Measurements from ENCODE around the gene LTN1.

The LTN1 gene

DNA sequence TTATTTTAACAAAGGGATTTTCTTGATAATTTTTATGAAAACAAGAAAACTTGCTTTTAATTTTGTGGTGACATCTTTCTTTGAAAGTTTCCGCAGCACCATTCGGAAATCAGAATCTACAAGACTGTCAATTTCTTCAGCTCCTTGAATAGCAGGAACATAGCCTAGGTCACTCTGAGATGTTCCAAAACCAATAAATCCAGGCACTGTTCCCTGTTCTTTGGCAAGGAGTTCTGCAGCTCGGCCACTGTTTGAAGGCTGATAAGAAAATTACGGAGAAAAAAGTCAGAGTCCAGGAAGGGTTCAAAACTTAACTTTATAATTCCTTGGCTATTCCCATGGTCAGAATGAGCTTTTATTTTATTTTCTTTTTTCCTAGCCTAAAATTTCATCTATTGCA lies 6.0 kb downstream of the LTN1 start:
- Histone ChIP-seq H3K36me3 (ENCODE audit: control insufficient read depth, insufficient read depth, low read length) (peaks cover 41% of the 10 kb centered on the region), H3K4me1 (ENCODE audit: control insufficient read depth, insufficient read depth, low read length, poor library complexity, severe bottlenecking) (peaks cover 7% of the 10 kb centered on the region), H3K27me3 (replicated peaks; ENCODE audit: control insufficient read depth, insufficient read depth, low read length, poor library complexity, severe bottlenecking) (no peaks in the 10 kb centered on the region)

DNA sequence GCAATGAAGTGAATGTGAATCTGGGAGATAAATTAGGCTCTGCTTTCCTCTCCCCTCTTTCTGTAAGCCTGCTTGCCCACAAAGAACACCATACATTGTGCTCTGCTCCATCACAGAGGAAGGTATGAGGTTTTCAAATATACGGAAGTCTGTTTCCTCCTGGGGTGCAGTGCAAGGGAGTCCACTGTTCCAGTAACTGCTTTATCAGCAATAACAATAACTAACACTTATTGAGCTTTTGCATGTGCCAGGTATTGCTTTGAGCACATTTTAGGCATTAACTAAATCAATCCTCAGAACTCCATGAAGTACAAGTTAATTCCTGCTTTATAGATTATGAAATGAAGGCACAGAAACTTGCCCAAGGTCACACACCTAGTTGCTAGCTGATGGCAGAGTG lies 10.0 kb downstream of the LTN1 start:
- Histone ChIP-seq H3K27me3 (replicated peaks; ENCODE audit: control insufficient read depth, insufficient read depth, low read length, poor library complexity, severe bottlenecking) (no peaks in the 10 kb centered on the region), H3K36me3 (ENCODE audit: control insufficient read depth, insufficient read depth, low read length) (peaks cover 61% of the 10 kb centered on the region), H3K9me3 (ENCODE audit: control insufficient read depth, low read length) (no peaks in the 10 kb centered on the region), H3K27ac (ENCODE audit: insufficient read depth, low read length, poor library complexity, severe bottlenecking) (no peak overlapping the region), H3K4me3 (ENCODE audit: insufficient read depth, low read depth, low read length, poor library complexity, severe bottlenecking) (no peak overlapping the region), H3K4me1 (ENCODE audit: control insufficient read depth, insufficient read depth, low read length, poor library complexity, severe bottlenecking) (no peaks in the 10 kb centered on the region)
- DNase-seq, result no peak

More for the DNA sequence above, 6.0 kb downstream of the LTN1 start:
- DNase-seq, result no peak
- no peak overlapping the region for H3K4me3 ChIP-seq (ENCODE audit: insufficient read depth, low read depth, low read length, poor library complexity, severe bottlenecking)
- H3K9me3 ChIP-seq (ENCODE audit: control insufficient read depth, low read length), result no peaks in the 10 kb centered on the region
- H3K27ac ChIP-seq (ENCODE audit: insufficient read depth, low read length, poor library complexity, severe bottlenecking), result no peak overlapping the region

DNA sequence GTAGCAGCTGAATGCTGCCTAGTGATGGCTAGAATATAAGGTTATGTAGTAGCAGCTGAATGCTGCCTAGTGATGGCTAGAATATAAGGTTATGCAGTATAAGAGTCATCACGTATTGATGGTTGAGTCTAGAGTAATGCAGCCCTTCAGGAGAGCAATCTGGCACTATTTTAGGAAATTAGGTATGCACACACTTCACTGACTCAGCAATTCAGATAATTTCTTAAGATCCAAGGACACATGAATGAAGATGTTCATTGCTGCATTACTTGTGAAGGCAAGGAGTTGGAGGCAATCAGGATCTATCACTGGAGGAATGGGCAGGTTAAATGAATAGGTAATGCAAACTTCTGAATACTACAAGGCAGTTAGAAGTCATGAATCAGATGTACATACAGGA lies 13.6 kb downstream of the LTN1 start:
- Histone ChIP-seq H3K27me3 (replicated peaks; ENCODE audit: control insufficient read depth, insufficient read depth, low read length, poor library complexity, severe bottlenecking) (no peaks in the 10 kb centered on the region), H3K9me3 (ENCODE audit: control insufficient read depth, low read length) (no peaks in the 10 kb centered on the region), H3K4me1 (ENCODE audit: control insufficient read depth, insufficient read depth, low read length, poor library complexity, severe bottlenecking) (no peaks in the 10 kb centered on the region), H3K4me3 (ENCODE audit: insufficient read depth, low read depth, low read length, poor library complexity, severe bottlenecking) (no peak overlapping the region), H3K36me3 (ENCODE audit: control insufficient read depth, insufficient read depth, low read length) (peaks cover 60% of the 10 kb centered on the region), H3K27ac (ENCODE audit: insufficient read depth, low read length, poor library complexity, severe bottlenecking) (no peak overlapping the region)
- no peak for DNase-seq

DNA sequence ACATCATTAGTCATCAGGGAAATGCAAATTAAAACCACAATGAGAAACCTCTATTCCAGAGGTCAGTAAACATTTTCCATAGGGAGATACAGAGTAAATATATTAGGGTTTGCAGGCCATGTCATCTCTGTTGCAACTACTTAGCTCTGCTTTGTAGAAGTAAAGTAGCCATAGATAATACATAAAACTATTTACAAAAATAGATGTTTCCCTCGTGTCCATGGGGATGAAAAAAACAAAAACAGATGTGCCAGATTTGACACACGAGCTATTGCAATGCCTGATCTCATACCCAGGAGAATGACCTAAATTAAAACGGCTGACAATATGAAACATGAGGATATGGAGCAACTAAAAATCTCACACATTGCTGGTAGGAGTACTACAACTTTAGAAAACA lies 17.3 kb downstream of the LTN1 start:
- no peak for DNase-seq
- Histone ChIP-seq H3K4me3 (ENCODE audit: insufficient read depth, low read depth, low read length, poor library complexity, severe bottlenecking) (no peak overlapping the region), H3K4me1 (ENCODE audit: control insufficient read depth, insufficient read depth, low read length, poor library complexity, severe bottlenecking) (no peaks in the 10 kb centered on the region), H3K36me3 (ENCODE audit: control insufficient read depth, insufficient read depth, low read length) (peaks cover 43% of the 10 kb centered on the region), H3K27ac (ENCODE audit: insufficient read depth, low read length, poor library complexity, severe bottlenecking) (no peak overlapping the region), H3K27me3 (replicated peaks; ENCODE audit: control insufficient read depth, insufficient read depth, low read length, poor library complexity, severe bottlenecking) (no peaks in the 10 kb centered on the region), H3K9me3 (ENCODE audit: control insufficient read depth, low read length) (no peaks in the 10 kb centered on the region)

DNA sequence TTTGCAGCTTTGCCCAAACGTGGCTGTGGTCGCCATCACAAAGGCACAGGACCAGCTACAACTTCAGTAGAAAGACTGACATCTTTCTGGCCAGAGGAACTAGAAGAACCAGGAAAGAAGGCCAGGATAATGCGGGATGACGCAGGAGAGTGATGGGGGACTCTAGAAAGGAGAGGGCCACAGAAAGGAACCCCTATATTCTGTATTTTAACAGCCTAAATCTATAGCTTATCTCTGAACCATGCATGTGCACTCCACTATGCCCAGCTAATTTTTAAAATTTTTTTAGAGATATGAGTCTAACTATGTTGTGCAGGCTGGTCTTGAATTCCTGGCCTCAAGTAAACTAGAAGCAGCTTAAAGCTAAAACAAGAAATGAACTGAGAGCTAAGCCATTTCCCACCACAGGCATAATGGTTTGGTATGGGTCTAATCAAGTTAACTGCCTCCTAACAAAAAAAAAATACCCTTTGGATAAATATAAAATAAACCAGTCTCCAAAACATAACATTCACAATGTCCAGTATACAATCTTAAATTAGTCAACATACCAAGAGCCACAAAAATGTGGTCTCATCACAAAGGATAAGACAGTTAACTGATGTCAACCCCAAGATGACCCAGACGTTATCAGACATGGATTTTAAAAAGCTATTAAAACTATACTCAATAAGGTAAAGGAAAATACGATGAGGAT lies 18.0 kb downstream of the LTN1 start:
- no peaks in the 10 kb centered on the region for H3K4me1 ChIP-seq (ENCODE audit: control insufficient read depth, insufficient read depth, low read length, poor library complexity, severe bottlenecking)

DNA sequence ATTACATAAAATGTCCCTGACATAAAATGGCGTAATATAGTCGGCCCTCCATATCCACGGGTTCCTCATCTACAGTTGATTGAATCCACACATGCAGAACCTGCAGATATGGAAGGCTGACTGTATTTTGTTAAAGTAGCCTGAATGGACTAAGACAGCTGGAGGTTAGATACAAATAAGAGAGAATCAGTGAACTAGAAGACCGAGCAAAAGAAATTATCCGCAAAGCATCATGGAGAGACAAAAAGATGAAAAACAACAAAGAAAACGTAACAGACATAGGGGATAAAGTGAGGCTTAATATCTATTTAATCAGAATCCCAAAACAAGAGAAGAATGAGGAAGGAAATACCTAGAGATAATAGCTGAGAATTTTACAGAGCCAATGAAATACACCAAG lies 20.3 kb downstream of the LTN1 start:
- no peaks in the 10 kb centered on the region for H3K27me3 ChIP-seq (replicated peaks; ENCODE audit: control insufficient read depth, insufficient read depth, low read length, poor library complexity, severe bottlenecking)
- no peaks in the 10 kb centered on the region for H3K4me1 ChIP-seq (ENCODE audit: control insufficient read depth, insufficient read depth, low read length, poor library complexity, severe bottlenecking)
- no peak for DNase-seq
- H3K4me3 ChIP-seq (ENCODE audit: insufficient read depth, low read depth, low read length, poor library complexity, severe bottlenecking), result no peak overlapping the region
- no peak overlapping the region for H3K27ac ChIP-seq (ENCODE audit: insufficient read depth, low read length, poor library complexity, severe bottlenecking)
- no peaks in the 10 kb centered on the region for H3K9me3 ChIP-seq (ENCODE audit: control insufficient read depth, low read length)
- H3K36me3 ChIP-seq (ENCODE audit: control insufficient read depth, insufficient read depth, low read length), result peaks cover 48% of the 10 kb centered on the region

More for the DNA sequence above, 18.0 kb downstream of the LTN1 start:
- DNase-seq, result no peak
- H3K4me3 ChIP-seq (ENCODE audit: insufficient read depth, low read depth, low read length, poor library complexity, severe bottlenecking), result no peak overlapping the region
- peaks cover 45% of the 10 kb centered on the region for H3K36me3 ChIP-seq (ENCODE audit: control insufficient read depth, insufficient read depth, low read length)
- H3K9me3 ChIP-seq (ENCODE audit: control insufficient read depth, low read length), result no peaks in the 10 kb centered on the region
- no peak overlapping the region for H3K27ac ChIP-seq (ENCODE audit: insufficient read depth, low read length, poor library complexity, severe bottlenecking)
- H3K27me3 ChIP-seq (replicated peaks; ENCODE audit: control insufficient read depth, insufficient read depth, low read length, poor library complexity, severe bottlenecking), result no peaks in the 10 kb centered on the region

DNA sequence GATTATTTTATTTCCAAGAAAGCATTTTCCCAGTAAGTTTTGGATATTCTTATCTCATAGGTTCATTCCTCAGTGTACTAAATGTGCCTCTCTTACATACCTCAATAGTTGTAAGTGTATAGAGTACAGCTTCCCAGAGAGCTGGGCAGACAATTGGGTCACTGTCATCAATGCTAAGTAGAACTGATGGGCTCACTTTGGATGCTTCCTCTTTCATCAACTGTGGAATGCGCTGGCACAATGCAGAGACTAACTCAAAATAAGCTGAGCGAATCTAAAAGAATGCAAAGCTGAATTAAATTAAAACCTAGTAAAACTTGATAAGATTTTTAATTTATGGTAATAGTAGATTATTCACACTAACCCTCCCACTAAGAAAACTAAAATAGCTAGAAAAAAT lies 21.5 kb downstream of the LTN1 start:
- Histone ChIP-seq H3K4me1 (ENCODE audit: control insufficient read depth, insufficient read depth, low read length, poor library complexity, severe bottlenecking) (no peaks in the 10 kb centered on the region), H3K4me3 (ENCODE audit: insufficient read depth, low read depth, low read length, poor library complexity, severe bottlenecking) (no peak overlapping the region), H3K27me3 (replicated peaks; ENCODE audit: control insufficient read depth, insufficient read depth, low read length, poor library complexity, severe bottlenecking) (no peaks in the 10 kb centered on the region), H3K36me3 (ENCODE audit: control insufficient read depth, insufficient read depth, low read length) (peaks cover 55% of the 10 kb centered on the region), H3K27ac (ENCODE audit: insufficient read depth, low read length, poor library complexity, severe bottlenecking) (no peak overlapping the region), H3K9me3 (ENCODE audit: control insufficient read depth, low read length) (no peaks in the 10 kb centered on the region)
- DNase-seq, result no peak

DNA sequence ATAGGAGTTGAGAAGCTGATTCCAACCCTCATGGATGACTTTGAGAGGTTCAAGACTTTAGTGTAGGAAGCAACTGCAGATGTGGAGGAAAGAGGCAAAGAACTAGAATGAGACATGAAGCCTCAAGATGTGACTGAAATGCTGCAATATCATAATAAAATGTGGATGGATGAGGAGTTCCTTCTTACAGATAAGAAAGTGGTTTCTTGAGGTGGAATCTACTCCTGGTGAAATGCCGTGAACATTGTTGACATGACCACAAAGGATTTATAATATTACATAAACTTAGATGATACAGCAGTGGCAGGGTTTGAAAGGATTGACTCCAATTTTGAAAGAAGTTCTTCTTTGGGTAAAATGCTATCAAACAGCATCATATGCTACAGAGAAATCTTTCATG lies 28.8 kb downstream of the LTN1 start:
- Histone ChIP-seq H3K36me3 (ENCODE audit: control insufficient read depth, insufficient read depth, low read length) (peaks cover 61% of the 10 kb centered on the region), H3K4me1 (ENCODE audit: control insufficient read depth, insufficient read depth, low read length, poor library complexity, severe bottlenecking) (no peaks in the 10 kb centered on the region), H3K9me3 (ENCODE audit: control insufficient read depth, low read length) (no peaks in the 10 kb centered on the region)

DNA sequence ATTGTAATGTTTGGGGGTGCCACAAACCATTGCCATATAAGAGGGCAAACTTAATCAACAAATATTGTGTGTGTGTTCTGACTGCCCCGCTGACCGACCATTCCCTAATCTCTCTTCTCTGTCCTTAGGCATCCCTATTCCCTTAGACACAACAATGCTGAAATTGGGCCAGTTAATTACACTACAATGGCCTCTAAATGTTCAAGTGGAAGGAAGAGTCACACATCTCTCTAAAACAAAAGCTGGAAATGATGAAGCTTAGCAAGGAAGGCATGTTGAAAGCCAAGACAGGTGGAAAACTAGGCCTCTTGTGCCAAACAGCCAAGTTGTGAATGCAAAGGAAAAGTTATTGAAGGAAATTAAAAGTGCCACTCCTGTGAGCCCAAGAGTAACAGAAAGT lies 30.2 kb downstream of the LTN1 start:
- peaks cover 57% of the 10 kb centered on the region for H3K36me3 ChIP-seq (ENCODE audit: control insufficient read depth, insufficient read depth, low read length)
- H3K4me1 ChIP-seq (ENCODE audit: control insufficient read depth, insufficient read depth, low read length, poor library complexity, severe bottlenecking), result no peaks in the 10 kb centered on the region
- H3K27ac ChIP-seq (ENCODE audit: insufficient read depth, low read length, poor library complexity, severe bottlenecking), result no peak overlapping the region
- H3K4me3 ChIP-seq (ENCODE audit: insufficient read depth, low read depth, low read length, poor library complexity, severe bottlenecking), result no peak overlapping the region
- no peaks in the 10 kb centered on the region for H3K27me3 ChIP-seq (replicated peaks; ENCODE audit: control insufficient read depth, insufficient read depth, low read length, poor library complexity, severe bottlenecking)
- no peak for DNase-seq
- H3K9me3 ChIP-seq (ENCODE audit: control insufficient read depth, low read length), result no peaks in the 10 kb centered on the region

More for the DNA sequence above, 28.8 kb downstream of the LTN1 start:
- H3K4me3 ChIP-seq (ENCODE audit: insufficient read depth, low read depth, low read length, poor library complexity, severe bottlenecking), result no peak overlapping the region
- no peak overlapping the region for H3K27ac ChIP-seq (ENCODE audit: insufficient read depth, low read length, poor library complexity, severe bottlenecking)
- H3K27me3 ChIP-seq (replicated peaks; ENCODE audit: control insufficient read depth, insufficient read depth, low read length, poor library complexity, severe bottlenecking), result no peaks in the 10 kb centered on the region
- no peak for DNase-seq

DNA sequence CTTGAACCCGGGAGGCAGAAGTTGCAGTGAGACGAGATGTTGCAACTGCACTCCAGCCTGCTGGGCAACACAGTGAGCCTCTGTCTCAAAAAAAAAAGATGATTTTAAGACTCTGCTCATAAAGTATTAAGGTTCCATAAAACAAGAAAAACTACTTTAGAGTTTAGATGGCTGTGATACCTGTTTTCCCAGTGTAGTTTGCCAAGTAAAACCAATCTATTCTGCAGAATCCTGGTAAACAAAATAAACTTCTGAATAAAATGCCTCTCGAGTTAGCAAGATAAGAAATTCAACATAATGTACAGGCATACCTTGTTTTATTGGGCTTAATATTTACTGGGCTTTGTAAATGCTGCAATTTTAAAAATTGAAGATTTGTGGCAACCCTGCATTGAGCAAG lies 30.8 kb downstream of the LTN1 start:
- no peak for DNase-seq
- Histone ChIP-seq H3K36me3 (ENCODE audit: control insufficient read depth, insufficient read depth, low read length) (peaks cover 57% of the 10 kb centered on the region), H3K27me3 (replicated peaks; ENCODE audit: control insufficient read depth, insufficient read depth, low read length, poor library complexity, severe bottlenecking) (no peaks in the 10 kb centered on the region), H3K4me3 (ENCODE audit: insufficient read depth, low read depth, low read length, poor library complexity, severe bottlenecking) (no peak overlapping the region), H3K4me1 (ENCODE audit: control insufficient read depth, insufficient read depth, low read length, poor library complexity, severe bottlenecking) (no peaks in the 10 kb centered on the region), H3K9me3 (ENCODE audit: control insufficient read depth, low read length) (no peaks in the 10 kb centered on the region), H3K27ac (ENCODE audit: insufficient read depth, low read length, poor library complexity, severe bottlenecking) (no peak overlapping the region)

Measured in effector memory CD4-positive, alpha-beta T cell (primary cell).